Measurements from ENCODE around the gene KRT1.

KRT1 gene

DNA sequence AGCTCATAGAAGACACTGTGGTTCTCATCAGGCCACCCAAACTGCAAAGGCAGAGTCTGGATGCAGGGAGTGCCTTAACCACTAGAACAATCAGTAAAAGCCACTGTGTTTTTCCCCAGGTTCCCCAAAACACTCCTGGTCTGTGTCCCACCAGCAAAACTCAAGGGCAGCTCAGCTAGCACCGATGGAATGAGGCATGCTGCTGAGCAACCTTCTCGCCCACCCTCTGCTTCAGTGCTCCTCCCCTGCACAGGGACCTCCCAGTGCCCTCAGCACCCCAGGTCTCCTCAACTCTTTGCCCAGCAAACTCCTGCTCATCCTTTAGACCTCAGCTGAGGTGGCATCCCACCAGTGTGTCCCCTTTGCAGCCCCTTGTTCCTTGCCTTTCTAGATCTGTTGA, 19.2 kb upstream of the KRT1 start:
- no peak for DNase-seq (ENCODE audit: low read depth in 1 of 2, low spot score in 1 of 2)

DNA sequence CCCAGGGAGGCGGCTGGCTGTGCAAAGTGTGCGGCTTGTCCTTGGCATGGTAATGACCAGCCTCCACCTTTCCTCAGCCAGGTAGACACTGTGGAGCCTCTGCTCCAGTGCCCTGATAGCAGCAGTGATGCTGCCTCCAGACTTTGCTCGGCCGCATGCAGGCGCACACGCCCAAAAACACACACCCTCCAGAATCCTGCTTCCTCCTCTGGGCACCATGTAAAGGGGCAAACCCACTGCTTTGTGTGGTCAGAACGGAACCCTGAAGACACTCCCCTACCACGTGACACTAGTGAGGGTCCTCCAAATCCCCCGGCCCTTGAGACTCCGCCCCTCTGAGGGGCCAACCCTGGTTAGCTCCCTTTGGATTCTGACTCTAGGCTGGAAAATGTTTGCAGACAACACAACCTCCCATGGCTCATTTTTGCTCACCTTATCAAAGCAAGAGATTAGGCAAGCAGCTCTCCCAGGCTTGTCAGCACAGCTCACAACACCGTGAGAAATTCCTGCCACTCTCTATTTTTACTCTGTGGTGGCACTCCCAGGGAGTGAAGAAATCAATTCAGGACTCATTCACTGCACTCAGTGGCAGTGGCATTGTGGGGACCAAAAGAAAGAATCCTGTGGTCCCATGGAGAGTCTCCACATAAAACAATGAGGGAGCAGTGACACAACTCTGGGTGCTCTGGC, 18.6 kb upstream of the KRT1 start:
- DNase-seq (ENCODE audit: low read depth in 1 of 2, low spot score in 1 of 2) = no peak

DNA sequence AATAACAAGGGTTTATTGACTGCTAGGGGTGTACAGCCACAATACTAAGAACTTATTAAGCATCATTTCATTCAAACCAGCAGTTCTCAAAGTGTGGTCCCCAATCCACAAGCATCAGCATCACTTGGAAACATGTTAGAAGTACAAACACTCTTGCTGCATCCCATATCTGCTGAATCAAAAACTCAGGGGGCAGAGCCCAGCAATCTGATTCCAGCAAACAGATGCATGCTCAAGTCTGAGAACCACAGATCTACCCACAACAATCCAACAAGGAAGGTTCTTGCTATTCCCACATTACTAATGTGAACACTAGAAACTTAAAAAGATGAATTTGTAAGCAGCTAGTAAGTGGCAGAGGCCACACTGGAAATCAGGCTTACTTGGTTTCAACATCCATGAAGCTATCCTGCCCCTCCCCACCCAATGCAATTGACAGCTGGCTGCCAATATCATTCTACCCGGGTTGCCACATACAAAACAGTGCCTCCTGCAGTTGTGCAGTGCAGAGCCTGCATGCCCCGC, 16.9 kb upstream of the KRT1 start:
- DNase-seq (ENCODE audit: low read depth in 1 of 2, low spot score in 1 of 2) = no peak

DNA sequence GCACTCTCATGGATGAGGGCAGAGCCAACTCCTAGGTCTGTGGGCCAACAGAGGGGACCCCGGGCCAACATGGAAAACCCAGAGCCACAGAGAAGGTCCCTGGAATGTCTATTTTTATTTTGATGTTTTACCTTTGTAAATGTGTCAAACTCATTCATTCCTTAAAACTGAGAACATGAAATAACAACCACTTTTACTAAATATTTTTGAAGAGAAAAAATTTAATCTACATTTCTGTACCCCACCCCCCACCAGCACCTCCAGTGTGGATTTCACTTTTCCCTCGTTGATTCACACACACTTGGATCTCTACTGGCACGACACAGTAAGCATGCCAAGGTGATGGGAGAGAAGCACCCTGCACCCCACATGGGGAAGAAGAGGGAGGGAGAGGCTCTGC, 16.4 kb upstream of the KRT1 start:
- no peak for DNase-seq (ENCODE audit: low read depth in 1 of 2, low spot score in 1 of 2)

DNA sequence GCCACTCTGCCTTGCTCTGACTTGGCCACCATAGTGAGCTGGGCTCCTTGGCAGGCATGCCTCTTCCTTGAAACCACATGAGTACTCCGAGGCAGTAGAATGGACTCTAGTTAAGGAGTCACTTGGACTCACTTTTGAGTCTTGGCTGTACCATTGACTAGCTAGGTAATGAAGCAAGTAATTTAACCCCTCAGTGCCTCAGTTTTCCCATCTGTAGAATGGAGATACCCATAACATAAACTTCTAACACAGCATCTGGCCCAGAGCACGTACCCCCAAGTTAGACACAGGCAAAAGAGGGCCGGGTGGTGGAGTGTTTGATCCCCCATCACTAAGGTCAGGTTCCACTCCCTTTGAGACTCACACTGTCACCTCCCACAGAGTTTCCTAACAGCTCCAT, 14.8 kb upstream of the KRT1 start:
- no peak for DNase-seq (ENCODE audit: low read depth in 1 of 2, low spot score in 1 of 2)

DNA sequence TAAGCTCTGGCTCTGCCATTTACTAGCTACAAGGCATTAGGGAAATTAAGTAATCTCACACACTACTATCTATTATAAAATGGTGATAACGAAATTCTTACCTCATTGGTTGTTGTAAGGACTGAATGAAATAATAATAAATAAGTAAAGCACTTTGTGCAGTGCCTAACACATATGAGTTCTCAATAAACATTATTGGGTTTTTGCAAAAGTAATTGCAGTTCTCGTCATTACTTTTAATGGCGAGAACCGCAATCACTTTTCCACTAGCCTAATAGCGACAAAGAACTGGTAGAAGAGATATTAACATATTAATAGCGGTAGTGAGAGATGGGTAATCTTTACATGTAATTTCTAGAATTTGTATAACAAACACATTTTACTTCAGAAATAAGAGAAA, 13.9 kb upstream of the KRT1 start:
- no peak for DNase-seq (ENCODE audit: low read depth in 1 of 2, low spot score in 1 of 2)

DNA sequence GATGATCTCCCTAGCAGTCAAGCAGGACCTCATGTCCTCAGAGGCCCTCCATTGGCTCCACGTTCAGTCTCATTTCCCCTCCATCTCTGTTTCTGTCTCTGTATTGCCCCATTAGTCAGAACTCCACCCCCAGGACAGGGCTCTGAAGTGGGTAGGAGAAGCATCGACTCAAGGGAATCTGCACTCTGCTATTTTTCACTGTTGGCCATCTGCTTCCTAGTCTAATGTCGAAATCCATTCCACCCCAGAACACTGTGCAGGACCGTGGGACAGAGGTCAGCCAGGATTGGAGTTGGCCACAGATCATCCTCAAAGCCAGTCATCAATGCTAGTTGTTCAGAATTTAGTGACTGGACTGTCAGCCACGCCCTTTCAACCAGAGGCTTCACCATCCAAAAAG, 13.1 kb upstream of the KRT1 start:
- DNase-seq (ENCODE audit: low read depth in 1 of 2, low spot score in 1 of 2) = no peak

DNA sequence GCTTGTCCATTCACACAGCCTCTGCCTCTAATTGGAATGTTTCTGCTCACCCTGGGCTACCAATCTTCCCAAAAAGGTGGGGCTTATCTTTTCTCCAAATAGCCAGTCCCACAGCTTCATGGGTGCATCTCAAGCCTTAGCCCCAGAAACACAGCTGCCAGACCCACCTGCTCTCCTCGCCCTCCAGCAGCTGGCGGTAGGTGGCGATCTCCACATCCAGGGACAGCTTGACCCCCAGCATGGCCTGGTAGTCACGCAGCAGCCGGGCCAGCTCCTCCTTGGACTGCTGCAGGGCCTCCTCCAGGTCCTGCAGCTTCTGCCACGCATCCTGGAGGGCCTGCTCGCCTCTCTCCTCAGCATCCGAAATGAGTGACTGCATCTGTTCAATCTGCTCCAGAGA, 12.0 kb upstream of the KRT1 start:
- no peak for DNase-seq (ENCODE audit: low read depth in 1 of 2, low spot score in 1 of 2)

DNA sequence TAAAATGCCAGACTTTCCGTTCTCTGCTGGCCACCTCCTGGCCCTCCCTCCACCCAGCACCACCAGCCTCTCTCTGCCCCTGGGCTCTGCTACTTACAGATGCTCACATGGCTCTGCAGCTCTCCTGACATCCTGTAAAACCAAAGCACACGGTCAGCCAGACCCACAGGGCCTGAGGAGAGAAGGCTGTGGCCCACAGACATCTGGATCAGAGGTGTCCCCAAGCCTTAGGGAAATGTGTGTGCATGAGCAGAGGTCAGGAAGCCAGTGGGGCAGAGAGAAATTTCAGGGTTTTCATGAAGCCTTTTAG, 11.6 kb upstream of the KRT1 start:
- DNase-seq (ENCODE audit: low read depth in 1 of 2, low spot score in 1 of 2) = no peak

DNA sequence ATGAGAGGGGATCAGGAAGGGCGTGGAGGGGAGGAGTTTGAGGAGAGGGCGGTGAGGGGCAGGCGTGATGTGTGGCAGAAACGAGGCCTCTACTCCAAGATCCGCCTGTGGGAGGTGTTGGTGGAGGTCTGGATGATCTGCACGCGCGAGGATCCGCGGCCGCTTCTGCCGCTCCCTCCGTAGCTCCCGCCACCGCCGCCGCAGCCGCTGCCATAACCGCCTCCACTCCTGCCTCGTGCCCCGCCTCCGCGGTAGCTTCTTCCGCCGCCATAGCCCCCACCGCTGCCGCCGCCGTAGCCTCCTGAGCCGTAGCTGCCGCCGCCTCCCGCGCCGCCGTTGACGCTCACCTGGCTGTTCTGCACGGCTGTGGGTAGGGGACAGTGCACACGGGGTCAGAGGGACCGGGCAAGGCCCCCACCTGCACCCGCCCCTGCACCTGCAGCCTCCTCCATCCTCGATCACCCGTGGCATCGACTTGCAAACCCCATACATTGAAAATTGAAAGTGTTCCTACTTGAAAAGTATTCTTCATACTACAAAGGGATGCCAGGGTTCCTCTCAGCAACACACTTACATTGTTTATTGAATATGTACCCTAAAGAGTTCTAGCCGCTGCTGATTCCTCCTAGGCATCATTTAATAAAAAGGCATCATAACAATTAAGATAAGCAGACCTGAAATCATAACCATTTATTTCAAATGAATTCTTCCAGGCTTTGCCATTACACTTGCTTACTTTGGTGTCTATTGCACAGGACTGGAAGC, 11.1 kb upstream of the KRT1 start:
- peak; percentile 19 to 41 for DNase-seq (ENCODE audit: low read depth in 1 of 2, low spot score in 1 of 2)

DNA sequence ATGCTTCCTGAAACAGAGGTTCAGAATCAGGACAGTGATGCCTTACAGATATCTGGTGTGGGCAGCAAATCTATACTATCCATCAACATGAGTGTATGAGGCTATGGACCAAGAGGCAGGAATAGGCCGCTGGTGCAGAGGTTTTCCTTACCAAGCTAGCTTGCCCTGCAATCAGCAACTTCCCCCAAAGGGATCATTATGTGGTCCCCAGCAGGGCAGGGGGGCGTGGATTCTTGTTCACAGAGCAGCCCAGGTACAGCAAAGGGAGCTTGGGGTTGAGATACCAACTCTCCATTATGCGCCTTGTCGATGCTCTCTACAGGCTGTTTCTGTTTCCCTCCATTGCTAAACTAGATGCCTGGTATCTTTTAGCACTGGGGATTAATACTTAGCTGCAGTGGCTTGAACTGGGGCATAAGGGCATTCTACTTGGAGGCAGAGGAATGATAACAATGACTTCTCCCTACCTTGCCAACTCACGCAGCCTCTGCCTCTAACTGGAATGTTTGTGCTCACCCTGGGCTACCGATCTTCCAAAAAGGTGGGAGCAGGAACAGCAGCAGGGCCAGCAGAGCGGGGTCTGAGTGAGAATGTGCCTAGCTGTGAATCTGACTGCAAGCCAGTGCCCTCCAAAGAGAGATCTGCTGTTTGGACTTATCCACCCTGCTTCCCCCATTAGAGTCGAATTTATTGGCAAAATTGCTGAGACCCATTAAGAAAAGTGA, 10.3 kb upstream of the KRT1 start:
- DNase-seq (ENCODE audit: low read depth in 1 of 2, low spot score in 1 of 2) = no peak

DNA sequence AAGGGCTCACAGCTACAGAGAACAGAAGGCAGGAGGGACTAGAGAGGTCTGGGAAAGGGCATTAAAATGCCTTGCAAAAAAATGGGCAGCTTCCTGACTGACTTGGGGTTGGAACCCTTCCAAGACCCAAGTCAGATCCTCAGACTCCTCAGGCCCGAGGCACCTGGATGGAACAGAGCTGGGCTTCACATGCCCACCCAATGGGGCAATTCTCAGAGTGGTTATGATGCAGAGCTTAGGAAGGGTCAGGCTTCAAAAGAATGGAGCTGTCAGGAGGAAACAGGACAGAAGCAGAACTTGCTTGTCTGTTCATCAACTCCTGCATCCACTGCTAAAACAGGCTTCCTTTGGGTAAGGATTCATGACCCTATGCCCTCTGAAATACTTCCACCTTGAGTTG, 9.7 kb upstream of the KRT1 start:
- no peak for DNase-seq (ENCODE audit: low read depth in 1 of 2, low spot score in 1 of 2)

DNA sequence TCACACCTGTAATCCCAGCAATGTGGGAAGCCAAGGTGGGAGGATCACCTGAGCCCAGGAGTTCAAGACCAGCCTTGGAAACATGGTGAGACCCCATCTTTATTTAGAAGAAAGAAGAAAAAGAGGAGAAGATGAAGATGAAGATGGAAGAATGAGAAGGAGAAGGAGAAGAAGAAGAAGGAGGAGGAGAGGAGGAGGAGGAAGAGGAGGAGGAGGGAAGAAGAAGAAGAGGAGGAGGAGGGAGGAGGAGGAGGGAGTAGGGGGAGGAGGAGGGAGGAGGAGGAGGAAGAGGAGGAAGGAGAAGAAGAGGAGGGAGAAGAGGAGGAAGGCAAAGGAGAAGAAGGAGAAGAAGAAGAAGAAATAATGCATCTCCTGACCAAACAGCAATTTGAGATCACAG, 9.0 kb upstream of the KRT1 start:
- no peak for DNase-seq (ENCODE audit: low read depth in 1 of 2, low spot score in 1 of 2)

DNA sequence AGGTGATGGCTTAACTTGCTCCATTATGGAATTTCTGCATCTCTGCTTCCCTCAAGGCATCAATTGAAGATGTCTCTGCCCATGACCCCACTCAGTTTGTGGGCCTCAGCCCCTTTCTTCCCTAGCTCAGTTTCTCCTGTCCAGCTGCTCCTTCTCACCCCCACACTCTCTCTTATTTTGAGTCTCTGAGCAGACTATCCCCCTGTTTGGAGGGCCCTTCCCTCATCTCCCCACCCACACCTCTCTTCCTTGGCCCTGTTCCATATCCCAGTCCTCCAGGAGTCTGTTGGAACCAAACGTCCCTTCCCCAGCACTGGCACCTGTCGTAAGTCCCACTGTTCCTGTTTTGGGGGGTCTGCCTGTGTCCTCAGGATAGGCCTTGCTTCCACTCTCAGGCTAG, 8.3 kb upstream of the KRT1 start:
- DNase-seq (ENCODE audit: low read depth in 1 of 2, low spot score in 1 of 2) = no peak

DNA sequence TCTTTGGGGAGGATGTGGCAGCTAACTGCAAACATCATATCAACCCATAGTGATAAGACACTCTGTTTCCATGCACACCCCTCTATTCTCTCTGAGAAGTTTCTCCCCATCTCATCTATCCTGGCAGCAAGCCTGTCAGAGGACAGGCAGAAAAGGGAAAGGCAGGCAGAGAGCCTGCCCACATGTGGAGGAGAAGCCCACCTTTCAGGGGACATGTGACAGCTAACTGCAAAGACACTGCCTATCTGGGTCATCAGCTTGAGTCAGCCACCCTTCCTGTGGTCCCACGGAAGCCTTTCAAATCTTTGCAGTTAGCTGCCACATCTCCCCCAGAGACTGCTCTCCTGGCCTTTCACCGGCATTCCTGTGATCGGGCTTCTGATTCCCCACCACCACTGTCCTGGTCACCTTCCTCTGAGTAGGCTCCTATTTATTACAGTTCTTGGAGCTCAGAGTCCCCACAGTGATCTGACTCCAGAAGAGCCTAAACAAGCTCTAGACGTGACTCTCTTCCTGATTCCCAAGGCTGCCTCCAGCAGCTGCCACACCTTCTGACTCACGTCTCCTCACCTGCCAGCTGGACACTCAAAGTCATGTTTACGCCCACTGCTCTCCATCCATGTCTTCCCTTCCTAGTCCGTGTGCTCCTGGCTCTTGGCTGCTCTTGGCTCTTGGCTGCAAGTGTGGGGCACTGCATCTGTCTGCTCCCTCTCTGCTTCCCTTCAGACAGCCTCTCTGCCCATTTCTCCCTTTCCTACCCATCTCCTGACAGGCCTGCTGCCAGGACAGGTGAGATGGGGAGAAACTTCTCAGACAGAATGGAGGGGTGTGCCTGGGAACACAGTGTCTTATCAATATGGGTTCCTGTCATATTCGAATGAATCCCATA, 7.5 kb upstream of the KRT1 start:
- no peak for DNase-seq (ENCODE audit: low read depth in 1 of 2, low spot score in 1 of 2)

DNA sequence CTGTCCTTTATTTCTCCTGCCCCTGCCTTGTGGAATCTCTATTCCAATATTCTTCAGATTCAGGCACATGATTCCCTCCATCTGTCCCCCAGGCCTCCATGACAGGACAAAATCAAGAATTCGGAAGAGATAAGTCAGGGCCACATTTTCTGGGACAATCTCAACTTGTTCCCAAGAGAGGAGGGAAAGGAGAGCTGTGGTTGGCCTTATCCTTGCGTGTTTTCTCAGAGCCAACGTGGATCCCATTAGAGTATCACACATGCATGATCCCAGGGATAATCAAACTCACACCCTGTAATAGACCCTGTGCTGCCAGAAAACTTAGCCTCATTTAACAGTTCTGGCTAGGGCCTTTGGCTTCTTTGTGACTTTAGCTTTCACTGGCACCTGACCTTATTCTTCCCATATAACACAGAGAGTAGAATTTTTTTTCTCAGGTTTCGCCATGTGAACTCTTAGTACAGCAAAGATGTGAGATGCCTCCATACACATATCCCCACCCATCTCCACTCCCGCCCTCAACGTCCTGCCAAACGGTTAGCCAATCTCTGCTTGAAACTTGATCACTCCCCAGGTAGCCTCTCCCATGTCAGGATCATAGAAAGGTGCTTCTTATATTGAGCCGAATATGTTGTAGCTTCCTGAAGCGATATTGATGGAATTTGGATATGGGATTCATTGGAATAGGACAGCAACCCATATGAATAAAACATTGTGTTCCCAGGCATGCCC, 6.7 kb upstream of the KRT1 start:
- no peak for DNase-seq (ENCODE audit: low read depth in 1 of 2, low spot score in 1 of 2)

DNA sequence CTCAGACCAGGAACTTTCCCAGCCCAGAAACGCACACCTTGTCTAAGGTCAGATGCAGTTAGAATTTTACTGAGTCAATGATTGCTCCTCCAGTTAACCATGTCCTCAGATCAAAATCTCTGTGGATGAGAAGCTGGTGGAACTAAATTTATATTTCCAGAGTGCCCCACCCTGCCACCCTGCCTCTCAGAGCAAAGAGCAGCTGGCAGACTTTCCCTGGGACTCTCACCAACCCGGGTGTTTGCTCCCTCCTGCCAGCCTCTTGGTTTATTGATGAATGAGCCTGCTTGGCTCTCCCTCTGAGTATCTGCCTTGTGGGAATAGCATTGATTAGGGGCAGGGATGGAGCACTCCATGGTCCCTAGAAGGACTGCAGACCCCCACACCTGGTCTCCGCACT, 5.9 kb upstream of the KRT1 start:
- no peak for DNase-seq (ENCODE audit: low read depth in 1 of 2, low spot score in 1 of 2)

DNA sequence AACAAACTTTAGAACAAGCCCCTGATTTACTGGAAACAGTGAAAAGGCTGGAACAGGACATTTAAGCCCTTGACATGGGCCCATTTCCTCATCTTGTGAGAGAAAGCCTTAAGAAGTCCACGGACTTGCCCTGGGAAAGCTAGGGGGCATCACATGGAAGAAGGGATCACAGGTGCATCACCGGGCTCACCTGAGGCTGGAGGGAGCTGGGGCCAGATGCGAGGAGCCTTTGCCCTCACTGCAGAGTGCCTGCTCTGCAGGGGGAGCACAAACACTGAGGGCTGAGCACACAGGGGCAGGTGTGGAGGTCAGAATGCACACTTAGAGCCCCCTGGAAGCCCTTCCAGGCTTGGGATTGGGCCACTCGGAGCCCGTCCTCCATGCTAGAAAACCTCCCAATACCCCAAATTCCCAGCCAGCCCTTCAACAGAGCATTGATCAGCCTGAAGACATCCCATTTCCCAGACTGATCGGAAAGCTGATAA, 5.2 kb upstream of the KRT1 start:
- DNase-seq (ENCODE audit: low read depth in 1 of 2, low spot score in 1 of 2) = no peak

DNA sequence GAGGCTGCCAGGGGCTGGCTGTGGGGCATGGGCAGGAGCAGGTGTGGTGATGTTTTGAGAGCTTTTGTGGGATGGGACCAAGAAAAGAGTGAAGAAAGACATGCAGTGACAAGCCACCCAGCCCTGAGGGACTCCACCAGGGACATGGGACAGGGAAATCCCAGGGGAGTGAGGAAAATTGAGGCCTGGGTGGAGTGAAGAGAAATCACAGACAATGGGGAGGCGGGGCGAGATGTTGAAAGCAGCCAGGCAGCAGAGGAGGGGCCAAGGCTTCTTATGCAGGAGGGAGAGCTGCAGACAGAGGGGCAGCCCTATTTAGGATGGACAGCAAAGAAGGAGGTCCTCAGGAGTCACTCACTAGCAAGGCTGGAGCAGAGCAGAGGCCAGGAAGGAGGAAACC, 4.2 kb upstream of the KRT1 start:
- DNase-seq (ENCODE audit: low read depth in 1 of 2, low spot score in 1 of 2) = no peak

DNA sequence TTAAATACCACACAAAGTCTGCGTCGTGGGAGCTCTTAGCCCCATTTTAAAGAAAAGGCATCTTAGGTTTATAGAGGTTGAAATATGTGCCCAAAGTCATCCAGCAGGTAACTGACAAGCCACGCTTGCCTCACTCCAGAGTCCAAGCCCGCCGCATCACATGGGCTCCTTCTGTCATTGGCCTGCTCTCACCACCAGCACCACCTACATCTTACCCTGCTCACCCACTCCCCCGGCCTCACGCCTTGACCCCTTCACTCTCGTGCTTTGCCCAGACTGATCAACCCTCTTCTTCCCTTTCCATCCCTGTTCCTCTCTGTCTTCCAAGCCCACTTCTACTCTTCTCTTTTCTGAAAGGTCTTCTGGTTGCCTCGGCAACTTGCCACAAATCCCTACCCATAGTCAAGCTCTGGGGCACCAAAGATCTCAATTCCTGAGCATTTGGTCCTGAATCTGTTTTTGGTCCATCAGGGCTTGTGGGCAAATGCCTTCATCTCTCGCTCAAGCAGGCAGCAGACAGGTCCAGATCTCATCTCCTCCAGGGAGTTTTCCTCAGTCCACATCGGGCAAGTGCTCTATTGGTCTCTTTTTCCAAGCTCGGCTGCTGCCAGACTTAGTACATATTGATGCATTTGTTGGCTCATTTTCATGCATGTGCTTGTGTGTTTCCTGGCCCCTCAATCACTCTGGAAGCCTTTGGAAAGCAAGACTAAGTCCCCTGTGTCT, 3.5 kb upstream of the KRT1 start:
- no peak for DNase-seq (ENCODE audit: low read depth in 1 of 2, low spot score in 1 of 2)

Data from activated T-helper 1 cell treated with anti-CD3 and anti-CD28 coated beads, Interleukin-2, amount 50 U/mL, for 16 hours (primary cell).